Heart right ventricle (tissue), 16 donors: ENCODE results near the gene HOMER3. TPM values are rescaled to one million over a fixed set of nuclear protein-coding genes. Genes with fewer than 3 reads are reported as not detected.

Source experiments
- ATAC-seq, 8 donors: fragments of 200-7000 bp; cut with Tn5 transposase; one replicate each; pipeline ENCODE4 v1.9.1; 2020; ENCODE audit warnings: mild to moderate bottlenecking in 8 of 8, moderate library complexity in 8 of 8, moderate number of reproducible peaks in 1 of 8
- DNase-seq, 2 donors: peaks; one replicate each; pipeline ENCODE4 v3.0.0-alpha.2; 2020
- H3K27ac ChIP-seq, 10 donors: fragments of 200-600 bp; sonication (generic) in 2 of 10; one replicate each; pipeline versions ENCODE4 v1.5.0 to v1.8.0; 2020 to 2022; ENCODE audit warnings: mild to moderate bottlenecking in 3 of 10
- H3K27me3 ChIP-seq, 7 donors: fragments of 200-600 bp; one replicate each; pipeline ENCODE4 v1.8.0; 2021 to 2022; ENCODE audit warnings: mild to moderate bottlenecking in 2 of 7
- H3K36me3 ChIP-seq, 9 donors: fragments of 200-600 bp; sonication (generic) in 1 of 9; one replicate each; pipeline versions ENCODE4 v1.5.0 to v1.8.0; 2020 to 2022; ENCODE audit warnings: mild to moderate bottlenecking in 2 of 9
- H3K4me1 ChIP-seq, 9 donors: fragments of 200-600 bp; sonication (generic) in 1 of 9; one replicate each; pipeline versions ENCODE4 v1.5.0 to v1.8.0; 2020 to 2022; ENCODE audit warnings: mild to moderate bottlenecking in 4 of 9
- H3K4me3 ChIP-seq, 10 donors: fragments of 200-600 bp; sonication (generic) in 2 of 10; one replicate each; pipeline versions ENCODE4 v1.5.0 to v1.8.0; 2020 to 2022; ENCODE audit warnings: mild to moderate bottlenecking in 7 of 10, moderate library complexity in 2 of 10
- H3K9me3 ChIP-seq, 11 donors: fragments of 200-600 bp in 10 of 11; sonication (generic) in 2 of 11; one replicate each; pipeline versions ENCODE4 v1.5.0 to v1.8.0; 2013 to 2022; ENCODE audit warnings: mild to moderate bottlenecking in 2 of 11, control low read depth in 1 of 11, moderate library complexity in 1 of 11
- WGBS, 2 donors: extraction: QIAGEN DNeasy Blood & Tissue Kit; methylation state at CpG; one replicate each; pipeline ENCODE4 v1.1.7; 2013; ENCODE audit warnings: inconsistent platforms in 1 of 2; 5-methylcytosine and 5-hydroxymethylcytosine counted together
- intact Hi-C, 10 donors: fragments of 100-400 bp; cut with DNase I; formaldehyde crosslinking; loops; one replicate each; pipeline versions ENCODE4 v1.11.1 to v1.14.2; 2022
- polyA plus RNA-seq, 2 donors: library from polyadenylated mRNA; stranded (reverse); fragments of 200-250 nt; gene quantifications; one replicate each; pipeline ENCODE4 v1.2.3, GENCODE V29; 2013
- total RNA-seq, 10 donors: library from RNA; stranded (reverse); fragmentation: NEBNext Ultra II Directional in 3 of 10; extraction: Animal tissue kit (Norgen Biotek cat#: 25700) in 3 of 10; gene quantifications; one replicate each; pipeline versions ENCODE4 v1.2.1 to v1.2.4, GENCODE V29; 2021 to 2023
- TF ChIP-seq, protein P1 (sequence below), 9 donors: fragments of 200-600 bp; sonication (generic) in 2 of 9; IDR thresholded peaks; one replicate each; pipeline versions ENCODE4 v1.5.0 to v1.8.0; 2021 to 2022; ENCODE audit warnings: antibody characterized with exemption in 9 of 9, mild to moderate bottlenecking in 5 of 9, moderate library complexity in 1 of 9
- donor health status: Arrhythmogenic right ventricular cardiomyopathy.
- donor health status: ischemic (EF 13 %, LVEDD 7.1; RV severe dilation, severe dysfunction).
- donor health status: healthy with polysubstance abuse.
- donor health status: DM: no; HTN: yes; CAD: no.
- donor health status: DM: no; HTN: no; CAD: no.
- donor health status: ischemic (EF 25% LVEDD 6.9; RV normal size, moderate dysfunction).
- donor health status: ischemic (EF 25% LVEDD 5.7; RV mildly dilated, moderate dysfunction).
- donor health status: healthy.
- donor health status: DM: yes; HTN: yes; CAD: no.
- donor health status: Ischemic cardiomyopathy.
- donor health status: ischemic (EF 35%, LVEDD 5.7; RV mildly dilated, moderate dysfunction).
- donor health status: nonischemic (EF 11% LVEDD 7.7; RV severe dilation, severe dysfunction).
- donor health status: DM: yes; HTN: yes; CAD: no.
- donor health status: PGD.
- donor health status: ischemic (EF 29% LVEDD 5.4; RV normal size, mild dysfunction).
- donor health status: nonischemic (EF 23%, LVEDD 6.1; RV moderate dilation, normal function).

Gene HOMER3
- total and polyA plus RNA-seq, 12 donors: 10.4 to 24.8 (median 14.8) TPM

DNA sequence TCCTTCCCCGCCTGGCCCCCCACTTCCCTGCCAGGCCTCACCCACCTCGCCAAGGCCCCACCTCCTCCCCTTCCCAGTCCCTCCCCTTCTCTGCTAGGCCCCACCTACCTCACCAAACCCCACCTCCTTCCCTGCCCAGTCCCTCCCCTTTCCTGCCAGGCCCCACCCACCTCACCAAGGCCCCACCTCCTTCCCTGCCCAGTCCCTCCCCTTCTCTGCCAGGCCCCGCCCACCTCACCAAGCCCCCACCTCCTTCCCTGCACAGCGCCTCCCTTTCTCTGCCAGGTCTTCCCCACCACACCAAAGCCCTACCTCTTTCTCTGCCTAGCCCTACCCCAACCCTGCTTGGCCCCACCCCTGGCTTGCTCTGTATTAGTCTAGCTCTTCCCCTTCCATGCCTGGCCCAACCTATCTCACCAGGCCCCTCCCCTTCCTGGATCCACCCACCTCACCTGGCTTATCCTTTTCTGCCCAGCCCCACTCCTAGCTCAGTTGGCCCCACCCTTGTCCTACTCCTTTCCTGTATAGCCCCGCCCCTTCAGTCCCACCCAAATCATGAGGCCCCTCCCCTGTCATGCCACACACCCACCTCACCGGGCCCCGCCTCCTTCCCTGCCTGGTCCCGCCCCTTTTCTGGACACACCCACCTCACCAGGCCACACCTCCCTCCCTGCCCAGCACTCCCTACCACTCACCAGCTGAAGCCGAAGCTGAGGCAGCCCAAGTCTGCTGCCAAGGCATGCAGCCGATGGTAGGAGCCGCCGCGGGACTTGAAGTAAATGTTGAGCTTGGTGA lies 61.2 kb downstream of the HOMER3 start:
- Histone ChIP-seq H3K27ac (no peak overlapping the region), H3K4me3 (no peak overlapping the region), H3K9me3 (peaks cover 0 to 10% (median 0%) of the 10 kb centered on the region in 11 donors), H3K4me1 (no peaks in the 10 kb centered on the region), H3K27me3 (no peaks in the 10 kb centered on the region), H3K36me3 (peaks cover 0 to 4% (median 0%) of the 10 kb centered on the region in 9 donors)
- no peak for DNase-seq
- TF ChIP-seq, protein P1, sequence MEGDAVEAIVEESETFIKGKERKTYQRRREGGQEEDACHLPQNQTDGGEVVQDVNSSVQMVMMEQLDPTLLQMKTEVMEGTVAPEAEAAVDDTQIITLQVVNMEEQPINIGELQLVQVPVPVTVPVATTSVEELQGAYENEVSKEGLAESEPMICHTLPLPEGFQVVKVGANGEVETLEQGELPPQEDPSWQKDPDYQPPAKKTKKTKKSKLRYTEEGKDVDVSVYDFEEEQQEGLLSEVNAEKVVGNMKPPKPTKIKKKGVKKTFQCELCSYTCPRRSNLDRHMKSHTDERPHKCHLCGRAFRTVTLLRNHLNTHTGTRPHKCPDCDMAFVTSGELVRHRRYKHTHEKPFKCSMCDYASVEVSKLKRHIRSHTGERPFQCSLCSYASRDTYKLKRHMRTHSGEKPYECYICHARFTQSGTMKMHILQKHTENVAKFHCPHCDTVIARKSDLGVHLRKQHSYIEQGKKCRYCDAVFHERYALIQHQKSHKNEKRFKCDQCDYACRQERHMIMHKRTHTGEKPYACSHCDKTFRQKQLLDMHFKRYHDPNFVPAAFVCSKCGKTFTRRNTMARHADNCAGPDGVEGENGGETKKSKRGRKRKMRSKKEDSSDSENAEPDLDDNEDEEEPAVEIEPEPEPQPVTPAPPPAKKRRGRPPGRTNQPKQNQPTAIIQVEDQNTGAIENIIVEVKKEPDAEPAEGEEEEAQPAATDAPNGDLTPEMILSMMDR (IDR thresholded peaks at IDR 0.05): no peak
- intact Hi-C loops: no loop called here
- peak in 2 of 8 donors; percentile 28 to 55 for ATAC-seq
- WGBS, 2 donors: 76 to 84% methylated on average over 11 to 13 of the region's 13 CpGs

Other genes starting within 250 kb of the HOMER3 start
- 1 to 10 TPM in 3 of 10 donors, under 1 TPM in 5, not detected in 2; 0.13 to 5.9 (median 0.43) TPM for gene COMP, start 149.9 kb downstream of the HOMER3 start, total RNA-seq
- gene COMP, start 149.9 kb downstream of the HOMER3 start, polyA plus RNA-seq: 1 to 10 TPM in 1 of 2 donors, under 1 TPM in 1; 0.29 to 2.4 TPM
- 10 to 100 TPM; 32.3 to 44.3 (median 37.5) TPM for gene UPF1, start 109.3 kb downstream of the HOMER3 start, total RNA-seq
- 10 to 100 TPM; 25.2 to 36.7 TPM for gene UPF1, start 109.3 kb downstream of the HOMER3 start, polyA plus RNA-seq
- gene CERS1, start 45.1 kb downstream of the HOMER3 start, total RNA-seq: 1 to 10 TPM in 6 of 10 donors, under 1 TPM in 4; 0.42 to 3.3 (median 1.3) TPM
- under 1 TPM; 0.37 to 0.49 TPM for gene CERS1, start 45.1 kb downstream of the HOMER3 start, polyA plus RNA-seq
- 100 to 1,000 TPM; 102 to 157 (median 117) TPM for gene COPE, start 21.8 kb downstream of the HOMER3 start, total RNA-seq
- 100 to 1,000 TPM; 166 to 302 TPM for gene COPE, start 21.8 kb downstream of the HOMER3 start, polyA plus RNA-seq
- 10 to 100 TPM; 16.2 to 29.8 (median 21.3) TPM for gene DDX49, start 21.5 kb downstream of the HOMER3 start, total RNA-seq
- 10 to 100 TPM; 44.4 to 74.5 TPM for gene DDX49, start 21.5 kb downstream of the HOMER3 start, polyA plus RNA-seq
- gene SUGP2, start 92.3 kb upstream of the HOMER3 start, total RNA-seq: 10 to 100 TPM; 50.4 to 72.3 (median 63.3) TPM
- 10 to 100 TPM; 27.2 to 85.2 TPM for gene SUGP2, start 92.3 kb upstream of the HOMER3 start, polyA plus RNA-seq
- 10 to 100 TPM; 13.4 to 22.3 (median 15.2) TPM for gene ARMC6, start 92.4 kb upstream of the HOMER3 start, total RNA-seq
- 10 to 100 TPM; 21.9 to 27.9 TPM for gene ARMC6, start 92.4 kb upstream of the HOMER3 start, polyA plus RNA-seq
- 10 to 100 TPM; 15.7 to 24.1 (median 19.3) TPM for gene SLC25A42, start 122.8 kb upstream of the HOMER3 start, total RNA-seq
- 10 to 100 TPM; 15.9 to 18.1 TPM for gene SLC25A42, start 122.8 kb upstream of the HOMER3 start, polyA plus RNA-seq
- 10 to 100 TPM; 11.4 to 27.9 (median 18.6) TPM for gene TMEM161A, start 197.3 kb upstream of the HOMER3 start, total RNA-seq
- gene TMEM161A, start 197.3 kb upstream of the HOMER3 start, polyA plus RNA-seq: 10 to 100 TPM; 24.2 to 24.4 TPM
- under 1 TPM in 7 of 10 donors, not detected in 3; 0.34 to 0.99 (median 0.54) TPM for gene MEF2B, start 229.0 kb upstream of the HOMER3 start, total RNA-seq
- 1 to 10 TPM in 1 of 2 donors, under 1 TPM in 1; 0.41 to 2.3 TPM for gene MEF2B, start 229.0 kb upstream of the HOMER3 start, polyA plus RNA-seq